Thyroid gland (tissue), 4 donors: ENCODE measurements around the gene SLC8A3. TPM values are rescaled to one million over a fixed set of nuclear protein-coding genes. Genes with fewer than 3 reads are reported as not detected.

Experiments used
- DNase-seq, 2 donors: peaks; one replicate each; pipeline ENCODE4 v3.0.0-alpha.2; 2019
- H3K27ac ChIP-seq, 3 donors: fragments of 200-600 bp; sonication (generic); 1 replicate in 2 of 3; 2 replicates in 1 of 3; pipeline ENCODE4 v1.5.1; 2016 to 2019; ENCODE audit warnings: mild to moderate bottlenecking in 1 of 3, moderate library complexity in 1 of 3
- H3K27me3 ChIP-seq: fragments of 200-600 bp; sonication (generic); one replicate; pipeline ENCODE4 v1.5.1; 2019
- H3K36me3 ChIP-seq, 2 donors: fragments of 200-600 bp; sonication (generic); one replicate each; pipeline ENCODE4 v1.5.1; 2016 to 2019
- H3K4me1 ChIP-seq, 2 donors: fragments of 200-600 bp; sonication (generic); one replicate each; pipeline ENCODE4 v1.5.1; 2017 to 2019
- H3K4me3 ChIP-seq, 3 donors: fragments of 200-600 bp; sonication (generic); replicated peaks in 1 of 3; 1 replicate in 2 of 3; 2 replicates in 1 of 3; pipeline ENCODE4 v1.5.1; 2016; ENCODE audit warnings: mild to moderate bottlenecking in 1 of 3
- H3K9me3 ChIP-seq: fragments of 200-600 bp; sonication (generic); one replicate; pipeline ENCODE4 v1.5.1; 2017
- POLR2A ChIP-seq, 2 donors: fragments of 450-650 bp; IDR thresholded peaks; one replicate each; pipeline ENCODE4 v1.6.1; 2017; ENCODE audit warnings: antibody characterized with exemption in 2 of 2, mild to moderate bottlenecking in 2 of 2, moderate library complexity in 1 of 2
- WGBS, 2 donors: methylation state at CpG; one replicate each; pipeline ENCODE4 v1.1.5; 2017; 5-methylcytosine and 5-hydroxymethylcytosine counted together
- intact Hi-C: fragments of 100-400 bp; cut with DNase I; formaldehyde crosslinking; loops from one replicate; pipeline ENCODE4 v1.15.1; 2023
- total RNA-seq, 4 donors: library from RNA; depleted of rRNA; stranded (reverse); fragments of >200 nt; gene quantifications; one replicate each; pipeline ENCODE4 v1.2.3, GENCODE V29; 2016
- TF ChIP-seq, protein P1 (sequence below), 6 experiments: fragments of 200-600 bp in 3 of 6; fragments of 450-650 bp in 3 of 6; sonication (generic) in 3 of 6; IDR thresholded peaks; one replicate each; pipeline ENCODE4 v1.5.1; 2016 to 2019; ENCODE audit warnings: antibody characterized with exemption in 6 of 6, mild to moderate bottlenecking in 2 of 6, inconsistent platforms in 1 of 6, moderate library complexity in 1 of 6

The SLC8A3 gene
- total RNA-seq, 4 donors from 2014 or later = 0.29 TPM; not detected in 3

DNA sequence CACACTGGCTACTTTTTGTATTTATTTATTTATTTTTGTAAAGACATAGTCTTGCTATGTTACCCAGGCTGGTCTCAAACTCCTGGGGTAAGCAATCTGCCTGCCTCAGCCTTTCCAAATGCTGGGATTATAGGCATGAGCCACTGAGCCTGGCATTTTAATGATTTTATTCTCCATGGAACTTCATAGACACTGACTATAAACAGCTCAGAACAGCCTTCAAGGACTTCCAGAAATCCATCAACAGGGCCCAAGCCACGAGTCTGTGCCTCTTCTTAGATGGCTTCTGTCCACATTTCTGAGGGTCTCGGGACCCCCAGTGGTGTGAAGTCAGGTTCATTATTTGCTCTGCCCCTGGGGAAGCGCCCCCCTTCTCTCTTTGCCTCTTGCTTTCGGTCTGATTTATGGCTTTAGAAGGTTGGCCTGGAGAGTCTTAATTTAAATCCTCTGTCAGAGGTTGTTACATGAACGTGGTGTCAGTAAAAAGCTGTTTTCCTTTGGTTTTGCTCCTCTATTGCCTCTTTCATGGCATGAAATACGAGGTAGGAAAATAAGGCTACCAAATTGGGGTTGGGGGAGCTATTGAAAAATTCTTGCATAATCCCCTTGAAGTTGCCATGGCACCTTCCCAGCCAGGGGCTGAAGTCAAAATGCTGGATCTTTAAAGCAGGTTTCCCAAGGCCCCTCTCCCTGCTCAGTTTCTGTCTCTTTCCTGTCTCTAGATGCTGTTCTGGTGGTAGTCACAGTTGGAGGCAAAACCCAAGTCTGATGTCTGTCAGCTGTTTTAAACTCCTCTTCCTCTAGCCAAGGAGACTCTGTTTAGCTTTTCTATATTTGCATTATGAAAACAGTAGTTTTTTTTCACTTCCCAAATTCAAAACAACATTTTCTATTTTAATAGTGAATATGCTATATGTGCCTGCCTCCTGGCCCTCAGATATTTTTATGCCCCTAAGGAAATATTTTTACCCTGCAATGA is 180.2 kb downstream of the SLC8A3 start:
- Histone ChIP-seq H3K36me3 (no peaks in the 10 kb centered on the region), H3K27ac (no peak overlapping the region), H3K4me3 (no peak overlapping the region), H3K4me1 (no peaks in the 10 kb centered on the region), H3K27me3 (no peaks in the 10 kb centered on the region), H3K9me3 (no peaks in the 10 kb centered on the region)
- intact Hi-C loops = no loop called here
- WGBS, 2 donors = 68 to 69% methylated on average over 5 to 6 of the region's 6 CpGs
- no peak for TF ChIP-seq POLR2A (IDR thresholded peaks at IDR 0.05)
- TF ChIP-seq, protein P1, sequence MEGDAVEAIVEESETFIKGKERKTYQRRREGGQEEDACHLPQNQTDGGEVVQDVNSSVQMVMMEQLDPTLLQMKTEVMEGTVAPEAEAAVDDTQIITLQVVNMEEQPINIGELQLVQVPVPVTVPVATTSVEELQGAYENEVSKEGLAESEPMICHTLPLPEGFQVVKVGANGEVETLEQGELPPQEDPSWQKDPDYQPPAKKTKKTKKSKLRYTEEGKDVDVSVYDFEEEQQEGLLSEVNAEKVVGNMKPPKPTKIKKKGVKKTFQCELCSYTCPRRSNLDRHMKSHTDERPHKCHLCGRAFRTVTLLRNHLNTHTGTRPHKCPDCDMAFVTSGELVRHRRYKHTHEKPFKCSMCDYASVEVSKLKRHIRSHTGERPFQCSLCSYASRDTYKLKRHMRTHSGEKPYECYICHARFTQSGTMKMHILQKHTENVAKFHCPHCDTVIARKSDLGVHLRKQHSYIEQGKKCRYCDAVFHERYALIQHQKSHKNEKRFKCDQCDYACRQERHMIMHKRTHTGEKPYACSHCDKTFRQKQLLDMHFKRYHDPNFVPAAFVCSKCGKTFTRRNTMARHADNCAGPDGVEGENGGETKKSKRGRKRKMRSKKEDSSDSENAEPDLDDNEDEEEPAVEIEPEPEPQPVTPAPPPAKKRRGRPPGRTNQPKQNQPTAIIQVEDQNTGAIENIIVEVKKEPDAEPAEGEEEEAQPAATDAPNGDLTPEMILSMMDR (IDR thresholded peaks at IDR 0.05) = no peak
- DNase-seq = no peak

DNA sequence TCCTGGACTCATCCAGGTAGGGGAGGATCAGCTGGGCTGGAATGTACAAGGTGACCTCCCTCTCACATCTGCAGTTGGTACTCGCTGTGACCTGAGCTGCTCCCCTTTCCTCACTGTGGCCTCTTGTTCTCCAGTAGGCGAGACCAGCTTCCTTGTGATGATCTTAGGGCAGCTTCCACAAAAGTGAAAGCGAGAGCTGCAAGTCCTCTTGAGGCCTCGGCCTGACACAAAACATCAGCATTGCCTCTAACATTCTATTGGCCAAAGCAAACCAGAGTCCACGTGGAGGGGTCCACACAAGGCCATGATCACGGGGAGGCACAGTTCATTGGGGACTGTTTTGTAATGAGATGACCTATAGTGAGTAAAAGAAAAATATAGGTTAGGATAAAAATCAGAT is 182.1 kb downstream of the SLC8A3 start:
- Histone ChIP-seq H3K27me3 (no peaks in the 10 kb centered on the region), H3K27ac (no peak overlapping the region), H3K4me3 (no peak overlapping the region), H3K9me3 (no peaks in the 10 kb centered on the region), H3K4me1 (no peaks in the 10 kb centered on the region), H3K36me3 (no peaks in the 10 kb centered on the region)
- TF ChIP-seq, protein P1 (IDR thresholded peaks at IDR 0.05) = no peak
- TF ChIP-seq POLR2A (IDR thresholded peaks at IDR 0.05) = no peak
- intact Hi-C loops = no loop called here
- 89 to 91% methylated on average over 6 of the region's 6 CpGs for WGBS, 2 donors
- DNase-seq = no peak

DNA sequence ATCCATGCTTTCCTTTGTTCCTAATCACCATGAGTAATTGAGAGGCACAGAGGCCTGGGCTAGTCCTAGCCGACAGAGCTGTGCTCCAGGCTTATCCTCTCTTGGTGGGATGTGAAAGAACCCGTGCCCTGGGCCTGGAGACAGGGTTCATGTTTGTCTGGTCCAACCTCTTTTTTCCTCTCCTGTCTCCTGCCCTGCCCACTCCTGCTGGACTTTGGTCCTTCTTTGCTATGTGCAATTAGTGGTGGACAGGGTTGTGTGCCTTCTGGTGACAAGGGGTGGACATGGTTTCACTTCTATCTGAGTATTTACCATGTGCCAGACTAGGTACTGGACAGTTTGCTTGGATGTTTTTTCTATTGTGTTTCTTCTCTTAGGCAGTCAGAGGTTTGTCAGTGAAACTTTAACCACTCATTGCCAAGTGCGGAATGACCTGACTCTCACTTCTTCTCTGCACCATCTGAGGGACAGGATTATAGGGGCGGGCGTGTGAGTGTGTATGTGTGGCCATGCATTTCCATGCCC is 183.4 kb downstream of the SLC8A3 start:
- WGBS, 2 donors = 77 to 90% methylated on average over 5 of the region's 5 CpGs
- DNase-seq = no peak
- Histone ChIP-seq H3K27me3 (no peaks in the 10 kb centered on the region), H3K4me3 (no peak overlapping the region), H3K4me1 (peaks cover 4 to 12% of the 10 kb centered on the region in 2 donors), H3K36me3 (no peaks in the 10 kb centered on the region), H3K27ac (no peak overlapping the region), H3K9me3 (no peaks in the 10 kb centered on the region)
- no peak for TF ChIP-seq POLR2A (IDR thresholded peaks at IDR 0.05)
- TF ChIP-seq, protein P1 (IDR thresholded peaks at IDR 0.05) = no peak
- intact Hi-C loops = no loop called here

DNA sequence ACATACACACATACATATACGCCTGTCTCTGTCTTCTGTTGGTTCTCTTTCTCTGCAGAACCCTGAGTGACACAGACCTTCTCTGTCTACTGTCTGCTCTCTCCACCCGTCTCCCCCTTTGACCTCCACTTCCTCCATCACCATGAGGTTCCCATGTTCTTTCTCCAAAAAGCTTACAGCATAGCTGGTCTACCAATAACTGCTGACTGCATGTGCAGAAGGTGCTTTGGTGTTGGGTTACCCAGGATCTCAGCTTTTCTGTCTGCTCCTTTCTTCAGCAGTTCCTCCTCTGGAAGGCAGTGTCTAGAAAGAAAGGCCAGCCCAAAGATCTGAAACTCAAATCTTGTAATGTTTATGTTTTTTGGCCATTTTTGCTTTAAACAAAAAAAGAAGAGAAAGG is 184.0 kb downstream of the SLC8A3 start:
- intact Hi-C loops = no loop called here
- H3K36me3 ChIP-seq = no peaks in the 10 kb centered on the region

More for the DNA sequence above, 184.0 kb downstream of the SLC8A3 start:
- DNase-seq = no peak
- Histone ChIP-seq H3K4me1 (peaks cover 4 to 13% of the 10 kb centered on the region in 2 donors), H3K27ac (no peak overlapping the region), H3K27me3 (no peaks in the 10 kb centered on the region), H3K9me3 (no peaks in the 10 kb centered on the region), H3K4me3 (no peak overlapping the region)
- 80 to 89% methylated on average over 2 of the region's 2 CpGs for WGBS, 2 donors
- TF ChIP-seq, protein P1 (IDR thresholded peaks at IDR 0.05) = no peak
- TF ChIP-seq POLR2A (IDR thresholded peaks at IDR 0.05) = no peak
